Activated CD4-positive, CD25-positive, alpha-beta regulatory T cell treated with anti-CD3 and anti-CD28 coated beads, Interleukin-2, amount 50 U/mL, for 16 hours (primary cell): Measurements from ENCODE around the gene CILP.
"Not testable (repeated sequence)": the region's sequence is repeated elsewhere in the genome, so short reads cannot be mapped to it uniquely, and the experiment has no call there.

Experiments
- DNase-seq: peaks from one replicate; pipeline ENCODE4 v3.0.0-alpha.2; 2020; ENCODE audit warnings: low read depth, low spot score

Gene CILP, protein sequence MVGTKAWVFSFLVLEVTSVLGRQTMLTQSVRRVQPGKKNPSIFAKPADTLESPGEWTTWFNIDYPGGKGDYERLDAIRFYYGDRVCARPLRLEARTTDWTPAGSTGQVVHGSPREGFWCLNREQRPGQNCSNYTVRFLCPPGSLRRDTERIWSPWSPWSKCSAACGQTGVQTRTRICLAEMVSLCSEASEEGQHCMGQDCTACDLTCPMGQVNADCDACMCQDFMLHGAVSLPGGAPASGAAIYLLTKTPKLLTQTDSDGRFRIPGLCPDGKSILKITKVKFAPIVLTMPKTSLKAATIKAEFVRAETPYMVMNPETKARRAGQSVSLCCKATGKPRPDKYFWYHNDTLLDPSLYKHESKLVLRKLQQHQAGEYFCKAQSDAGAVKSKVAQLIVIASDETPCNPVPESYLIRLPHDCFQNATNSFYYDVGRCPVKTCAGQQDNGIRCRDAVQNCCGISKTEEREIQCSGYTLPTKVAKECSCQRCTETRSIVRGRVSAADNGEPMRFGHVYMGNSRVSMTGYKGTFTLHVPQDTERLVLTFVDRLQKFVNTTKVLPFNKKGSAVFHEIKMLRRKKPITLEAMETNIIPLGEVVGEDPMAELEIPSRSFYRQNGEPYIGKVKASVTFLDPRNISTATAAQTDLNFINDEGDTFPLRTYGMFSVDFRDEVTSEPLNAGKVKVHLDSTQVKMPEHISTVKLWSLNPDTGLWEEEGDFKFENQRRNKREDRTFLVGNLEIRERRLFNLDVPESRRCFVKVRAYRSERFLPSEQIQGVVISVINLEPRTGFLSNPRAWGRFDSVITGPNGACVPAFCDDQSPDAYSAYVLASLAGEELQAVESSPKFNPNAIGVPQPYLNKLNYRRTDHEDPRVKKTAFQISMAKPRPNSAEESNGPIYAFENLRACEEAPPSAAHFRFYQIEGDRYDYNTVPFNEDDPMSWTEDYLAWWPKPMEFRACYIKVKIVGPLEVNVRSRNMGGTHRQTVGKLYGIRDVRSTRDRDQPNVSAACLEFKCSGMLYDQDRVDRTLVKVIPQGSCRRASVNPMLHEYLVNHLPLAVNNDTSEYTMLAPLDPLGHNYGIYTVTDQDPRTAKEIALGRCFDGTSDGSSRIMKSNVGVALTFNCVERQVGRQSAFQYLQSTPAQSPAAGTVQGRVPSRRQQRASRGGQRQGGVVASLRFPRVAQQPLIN

DNA sequence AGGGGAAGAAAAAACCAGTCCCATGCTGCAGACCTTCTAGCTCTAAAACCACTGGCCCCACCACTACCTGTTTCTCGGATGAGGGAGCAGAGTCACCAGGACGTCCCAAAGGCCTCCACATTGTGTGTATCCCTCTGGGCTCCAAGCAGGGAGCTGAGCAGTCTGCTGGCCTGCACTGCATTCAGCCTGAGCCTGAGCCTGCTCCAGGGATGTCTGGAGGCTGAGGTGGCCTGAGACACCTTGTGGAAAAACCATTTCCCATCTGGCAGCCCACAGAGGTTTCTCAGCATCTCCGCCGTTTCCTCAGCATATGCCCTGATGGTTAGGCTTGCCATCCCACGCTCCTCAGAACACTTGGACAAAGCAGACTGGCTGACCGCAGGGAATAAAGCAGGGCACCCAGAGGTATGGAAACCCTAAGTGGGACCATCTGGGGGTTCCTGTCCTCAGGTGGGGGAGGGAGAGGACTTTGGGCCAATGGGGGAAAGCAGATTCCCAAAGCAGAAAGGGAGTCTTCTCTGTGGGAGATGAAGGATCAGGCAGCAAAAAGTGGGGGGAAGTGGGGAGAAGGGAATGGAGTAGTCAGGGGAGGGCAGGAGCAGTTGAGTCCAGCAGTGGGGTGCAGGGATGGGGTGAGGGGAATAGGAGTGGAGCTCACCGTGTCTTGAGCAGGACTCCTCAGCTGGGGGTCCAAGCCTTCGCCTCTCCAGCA, at the start of gene CILP:
Gene CILP (minus strand): TSS at position 704 of the 712 bp plus-strand sequence. CDS start 1,718 bp downstream, outside the sequence.
- DNase-seq = no peak

DNA sequence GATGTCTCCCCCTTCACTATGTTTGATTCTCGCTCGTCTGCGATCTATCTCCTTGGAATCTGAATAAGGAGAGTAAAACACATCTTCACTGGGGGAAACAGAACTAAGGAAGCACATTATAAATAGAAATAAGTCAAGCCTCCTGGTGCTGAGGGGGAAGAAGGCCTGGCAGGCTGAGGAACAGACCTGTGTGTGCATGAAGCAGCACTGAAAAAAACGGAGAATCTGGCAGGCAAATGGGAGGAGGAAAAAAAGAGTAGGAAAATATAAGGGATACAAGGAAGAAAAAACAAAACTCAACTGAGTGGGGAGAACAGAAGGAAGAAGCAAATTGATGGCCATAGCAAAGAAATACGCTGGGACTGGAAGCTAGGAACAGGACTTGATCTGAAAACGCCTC, 49.7 kb upstream of the CILP start:
- no peak for DNase-seq

DNA sequence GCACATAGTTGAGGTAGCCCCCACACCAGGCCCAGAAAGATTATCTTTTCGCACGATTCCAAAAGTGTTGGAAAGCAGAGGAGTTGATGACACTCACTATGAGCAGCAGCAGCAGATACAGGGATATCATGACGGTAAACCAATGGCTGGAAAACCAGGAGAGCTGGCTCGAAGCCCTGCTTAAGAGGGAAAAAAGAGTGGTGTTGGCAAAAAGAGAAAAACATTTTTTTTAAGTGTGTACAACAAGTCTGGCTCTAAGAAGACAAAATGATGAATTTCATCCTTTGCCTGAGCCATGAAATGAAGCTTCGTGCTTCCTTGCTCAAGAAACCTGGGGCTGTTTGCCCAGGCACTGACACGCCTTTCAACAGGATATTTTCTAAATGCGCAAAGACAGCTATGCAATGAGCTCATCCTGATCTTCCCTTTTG, 48.1 kb upstream of the CILP start:
- DNase-seq = no peak

DNA sequence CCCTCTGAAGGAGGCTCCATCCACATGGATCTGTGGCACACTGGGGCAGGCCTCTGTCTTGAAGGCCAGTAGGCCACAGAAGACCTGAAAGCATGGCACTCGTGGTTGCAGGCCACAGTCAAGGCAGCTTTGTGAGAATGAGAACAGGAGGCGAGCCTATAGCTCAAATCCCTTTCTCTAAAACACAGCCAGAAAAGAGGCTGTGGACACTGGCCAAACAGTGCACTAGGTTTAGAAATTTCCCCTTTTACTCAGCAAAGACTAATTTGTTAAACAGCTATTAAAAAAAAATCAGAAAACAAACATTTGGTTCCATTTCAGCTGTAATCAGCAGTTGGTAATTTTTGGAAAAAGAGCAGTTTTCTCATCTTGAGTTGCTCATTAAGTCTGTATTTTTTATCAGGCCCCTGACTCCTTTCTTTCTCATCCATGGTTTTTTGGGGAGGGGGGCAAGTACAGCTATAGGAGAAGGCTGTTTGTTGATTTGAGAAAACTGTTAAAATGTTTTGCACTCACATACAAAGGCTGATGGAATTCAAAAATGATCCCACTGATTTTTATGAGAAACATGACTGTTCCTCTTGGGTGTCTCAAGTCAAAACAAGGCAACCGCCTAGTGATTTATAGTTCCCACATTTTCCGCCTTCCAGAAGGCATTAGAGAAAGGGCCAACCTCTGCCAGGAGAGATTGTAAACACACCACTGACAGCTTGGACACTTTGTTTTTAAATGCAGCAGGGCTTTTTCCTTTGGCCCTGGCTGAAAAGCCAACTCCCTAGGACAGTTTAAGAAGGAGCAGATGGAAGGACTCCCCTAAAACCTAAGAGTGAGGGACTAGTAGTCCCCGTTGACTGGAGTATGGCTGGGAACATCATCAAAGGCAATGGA, 47.3 kb upstream of the CILP start:
- DNase-seq = no peak

DNA sequence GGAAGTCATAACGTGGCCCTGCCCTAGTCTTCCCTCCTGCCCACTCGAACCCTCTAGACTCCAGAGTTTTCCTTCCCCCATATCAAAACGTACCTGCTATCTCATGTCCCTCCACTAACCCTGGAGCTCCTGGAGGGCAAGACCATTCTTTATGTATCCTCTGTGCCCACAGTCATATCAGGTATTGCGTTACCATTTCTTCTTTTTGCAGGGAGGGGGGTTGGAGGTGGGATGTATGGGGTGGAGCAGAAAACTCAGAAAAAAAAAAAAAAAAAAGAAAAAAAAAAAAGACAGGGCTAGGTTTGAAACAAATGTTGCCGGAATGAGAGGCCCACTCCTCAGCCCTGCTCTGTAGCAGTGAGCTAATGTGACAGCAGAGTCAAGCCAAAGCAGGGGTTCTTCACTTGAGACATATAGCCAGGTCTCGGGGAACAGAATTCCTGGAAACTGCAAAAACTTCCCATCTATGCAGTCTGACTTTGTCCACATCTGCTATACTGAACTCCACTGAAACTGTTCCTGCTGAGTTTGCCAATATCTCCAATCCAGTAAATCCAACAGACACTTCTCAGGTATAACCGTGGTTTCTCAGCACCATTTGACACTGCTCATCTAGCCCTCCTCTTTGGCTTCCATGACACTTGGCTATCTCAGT, 44.3 kb upstream of the CILP start:
- DNase-seq = no peak

DNA sequence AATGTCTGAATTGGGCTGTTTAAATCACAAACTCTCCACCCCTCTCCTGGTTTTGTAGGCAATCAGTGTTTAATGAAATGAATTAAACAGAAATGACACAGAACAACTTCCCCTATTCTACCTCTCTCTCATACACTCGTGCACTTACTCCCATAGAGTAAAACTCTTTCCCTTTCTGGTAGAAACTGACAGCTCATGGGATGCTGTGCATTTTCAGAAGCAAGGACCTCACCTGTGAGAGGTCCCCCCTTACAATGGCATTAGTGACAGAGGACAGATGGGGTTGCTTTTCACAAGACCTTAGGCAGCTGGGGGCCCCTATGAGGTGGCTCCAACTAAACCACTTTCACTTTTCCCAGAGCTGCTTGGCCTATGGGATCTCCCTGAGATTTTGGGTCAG, 43.5 kb upstream of the CILP start:
- DNase-seq = no peak

DNA sequence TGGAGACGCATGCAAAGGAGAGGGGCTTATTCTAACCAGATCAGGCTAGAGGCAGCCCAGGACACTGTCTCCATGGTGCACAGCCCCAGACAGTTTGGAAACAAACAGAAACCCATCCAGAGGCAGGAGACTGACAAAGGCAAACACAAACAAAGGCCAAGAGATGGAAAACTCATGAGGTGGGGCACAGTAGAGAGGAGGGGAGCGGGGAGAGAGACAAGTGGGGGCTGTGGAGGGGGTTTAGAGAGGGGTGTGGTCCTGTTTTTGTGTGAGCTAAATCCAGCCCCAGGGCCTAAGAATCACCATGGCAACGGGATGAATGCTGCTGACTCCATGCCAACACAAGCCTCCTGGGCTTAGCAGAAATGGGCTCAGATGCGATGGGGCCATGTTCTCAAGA, 43.1 kb upstream of the CILP start:
- DNase-seq = no peak

DNA sequence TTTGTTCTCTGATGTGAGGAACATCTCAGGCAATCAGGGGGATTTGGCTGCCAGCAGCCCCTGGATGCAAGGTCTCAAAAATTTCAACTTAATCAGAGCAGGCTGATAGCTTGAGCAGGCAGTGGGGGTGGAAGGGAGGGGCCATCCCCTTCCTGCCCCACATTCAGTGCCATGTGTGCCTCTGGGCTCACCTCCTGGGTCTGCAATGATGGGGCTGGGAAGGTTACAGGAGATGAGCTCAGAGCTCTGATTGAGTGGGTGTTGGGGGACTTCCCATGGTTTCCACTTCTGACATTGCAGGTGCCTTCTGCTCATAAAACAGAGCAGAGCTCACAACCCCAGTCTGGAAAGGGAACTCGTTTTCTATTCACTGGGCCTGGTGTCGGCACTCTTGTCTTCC, 38.4 kb upstream of the CILP start:
- peak; percentile 2 for DNase-seq

DNA sequence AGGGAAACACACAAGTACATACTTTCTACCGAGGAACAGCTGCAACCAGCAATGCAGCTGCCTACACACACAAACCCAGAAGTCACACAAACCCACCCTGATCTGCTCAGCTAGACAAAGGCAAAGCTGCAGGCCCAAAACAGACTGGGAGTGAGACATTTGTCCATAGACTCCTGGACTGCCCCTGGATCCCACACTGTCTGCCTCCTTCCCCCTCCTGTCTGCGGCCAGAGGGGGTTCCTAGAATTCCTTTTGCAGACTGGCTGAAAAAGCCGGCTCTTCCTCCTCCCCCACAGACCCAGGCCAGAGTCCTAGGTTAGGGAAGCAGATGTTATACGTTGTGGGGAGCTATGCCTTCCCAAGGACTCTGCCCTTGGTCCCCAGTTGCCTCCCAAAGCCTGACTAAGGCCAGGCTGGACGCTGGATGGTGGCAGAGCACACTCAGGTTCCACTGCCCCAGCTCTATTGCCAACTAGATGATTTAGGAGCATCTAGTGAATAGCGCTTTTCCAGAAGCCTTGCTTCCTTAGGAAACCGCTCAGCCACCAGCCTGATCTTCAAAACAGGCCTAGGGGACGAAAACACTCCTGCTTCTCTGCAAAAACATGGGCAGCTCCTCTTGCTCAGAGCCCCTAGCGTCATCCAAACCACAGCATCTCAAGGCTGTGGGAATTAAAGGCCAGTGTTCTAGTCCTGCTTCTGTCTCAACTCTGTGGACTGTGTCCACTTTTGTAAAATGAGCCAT, 37.4 kb upstream of the CILP start:
- no peak for DNase-seq

DNA sequence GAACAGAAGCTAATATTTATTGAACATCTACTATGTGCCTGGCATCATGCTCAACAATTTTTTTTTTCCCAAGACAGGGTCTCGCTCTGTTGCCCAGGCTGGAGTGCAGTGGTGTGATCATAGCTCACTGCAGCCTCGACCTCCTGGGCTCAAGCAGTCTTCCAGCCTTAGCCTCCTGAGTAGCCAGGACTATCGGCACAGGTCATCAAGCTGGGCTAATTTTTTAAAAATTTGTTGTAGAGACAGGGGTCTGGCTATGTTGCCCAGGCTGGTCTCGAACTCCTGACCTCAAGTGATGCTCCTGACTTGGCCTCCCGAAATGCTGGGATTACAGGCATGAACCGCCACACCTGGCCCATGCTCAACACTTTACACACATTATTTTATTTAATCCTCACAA, 35.7 kb upstream of the CILP start:
- DNase-seq = no peak

DNA sequence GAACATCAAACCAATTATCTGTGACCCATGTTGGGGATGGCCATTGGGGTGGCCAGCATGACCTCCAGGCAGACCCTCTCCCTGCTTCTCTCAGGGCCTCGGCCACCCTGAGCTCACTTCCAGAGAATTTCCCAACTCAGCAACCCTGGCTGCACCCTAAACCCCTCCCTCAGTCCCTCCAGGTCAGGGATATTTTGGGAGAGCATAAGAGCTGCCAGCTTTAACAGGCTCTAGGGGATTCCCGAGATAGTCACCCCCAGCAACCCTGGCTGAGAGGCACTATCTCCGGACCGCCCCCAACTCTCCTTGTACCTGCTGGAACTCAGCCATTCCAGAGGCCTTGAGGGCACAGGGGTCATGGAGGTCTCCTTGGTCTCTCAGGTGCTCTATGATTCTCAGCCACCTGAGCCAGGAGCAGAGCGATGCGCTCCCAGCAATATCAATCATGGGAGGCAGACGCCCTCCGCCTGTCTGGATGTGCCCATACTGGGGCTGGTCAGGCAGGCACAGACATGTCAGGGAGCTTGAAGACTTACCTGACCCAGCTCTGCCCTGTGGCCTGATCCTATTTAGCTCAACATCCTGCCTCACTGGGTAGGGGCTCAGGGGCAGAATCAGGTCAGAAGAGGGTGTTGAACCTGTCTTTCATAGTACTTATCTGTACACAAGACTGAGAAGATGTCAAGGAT, 34.9 kb upstream of the CILP start:
- DNase-seq = no peak

DNA sequence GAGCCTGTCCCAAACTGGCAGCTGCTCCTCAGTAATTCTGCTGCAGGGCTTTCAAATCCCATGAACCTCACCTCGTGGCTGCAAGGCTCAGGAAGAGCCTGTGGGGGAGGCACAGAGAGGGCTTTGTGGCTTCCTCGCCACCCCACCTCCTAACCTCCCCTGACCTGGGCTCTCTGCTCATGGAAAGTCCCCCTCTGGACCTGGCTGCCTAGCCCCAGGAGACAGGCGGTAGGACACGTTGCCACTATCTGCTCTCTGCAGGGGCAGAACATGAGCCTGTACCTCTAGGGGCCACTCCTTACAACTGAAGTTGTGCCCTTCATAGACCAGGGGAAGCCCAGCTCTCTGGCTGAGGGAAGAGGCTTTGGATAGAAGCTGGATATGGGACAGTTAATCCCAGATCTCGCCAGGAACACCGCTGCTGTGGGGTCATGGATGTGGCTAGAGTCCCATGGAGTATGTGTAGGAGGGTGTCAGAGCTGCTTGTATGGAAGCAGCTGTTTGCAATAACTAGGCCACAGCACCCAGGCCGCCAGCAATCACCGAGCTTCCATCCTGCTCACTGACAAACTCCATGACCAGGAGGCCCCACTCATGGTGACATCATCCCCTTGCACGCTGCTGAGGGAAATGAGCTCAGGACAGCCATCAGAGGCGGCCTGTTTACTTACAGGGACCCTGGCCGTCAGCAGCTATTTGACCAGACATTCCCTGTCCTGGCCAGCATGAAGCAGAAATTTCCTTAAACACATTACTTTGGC, 34.0 kb upstream of the CILP start:
- DNase-seq = no peak

DNA sequence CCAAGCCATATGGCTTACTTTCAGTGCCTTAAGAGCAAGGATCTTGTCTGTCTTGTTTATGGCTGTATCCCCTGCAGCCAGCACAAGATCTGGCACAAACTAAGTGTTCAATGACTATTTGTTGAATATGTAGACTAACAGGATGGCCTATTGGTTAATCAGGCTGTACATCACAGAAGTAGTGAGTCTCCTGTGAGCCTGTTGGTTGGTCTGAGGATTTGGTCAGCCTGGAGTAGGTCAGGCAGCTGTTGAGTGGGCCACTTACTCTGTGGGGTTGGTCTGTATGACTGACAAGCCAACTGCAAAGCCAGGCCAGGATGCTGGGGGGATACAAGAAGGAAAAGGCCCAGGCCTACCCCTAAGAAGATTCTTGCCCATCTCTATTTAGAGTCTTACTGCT, 33.4 kb upstream of the CILP start:
- no peak for DNase-seq

DNA sequence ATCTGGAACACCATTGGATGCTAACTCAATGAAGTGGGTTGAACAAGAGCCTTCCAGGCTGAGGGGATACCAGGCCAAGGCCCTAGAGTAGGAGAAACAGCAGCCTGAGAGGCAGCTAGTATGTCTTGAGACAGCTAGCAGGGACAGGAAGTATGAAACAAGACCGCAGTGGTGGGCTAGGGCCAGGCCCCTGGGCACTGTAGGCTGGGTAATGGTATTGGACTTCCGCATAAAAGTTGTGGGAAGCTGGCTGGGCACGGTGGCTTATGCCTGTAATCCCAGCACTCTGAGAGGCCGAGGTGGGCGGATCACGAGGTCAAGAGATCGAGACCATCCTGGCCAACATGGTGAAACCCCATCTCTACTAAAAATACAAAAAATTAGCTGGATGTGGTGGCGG, 25.2 kb upstream of the CILP start:
- not testable (repeated sequence) for DNase-seq

DNA sequence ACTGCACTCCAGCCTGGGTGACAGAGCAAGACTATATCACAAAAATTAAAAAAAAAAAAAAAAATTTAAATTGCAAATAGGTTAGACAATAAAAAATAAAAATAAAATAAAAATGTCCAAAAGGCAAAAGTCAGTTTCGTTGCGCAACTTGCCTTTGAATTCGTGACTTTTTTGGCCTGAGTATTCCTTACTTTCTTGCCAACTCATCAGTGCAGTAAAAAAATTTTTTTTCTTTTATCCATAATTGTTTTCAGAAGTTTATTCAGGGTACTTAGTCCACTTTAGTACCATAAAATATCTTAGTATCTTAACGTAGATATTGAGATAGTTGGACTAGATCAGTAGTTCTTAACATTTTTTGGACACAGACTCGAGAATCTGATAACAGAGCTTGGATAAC, 22.4 kb upstream of the CILP start:
- no peak for DNase-seq

DNA sequence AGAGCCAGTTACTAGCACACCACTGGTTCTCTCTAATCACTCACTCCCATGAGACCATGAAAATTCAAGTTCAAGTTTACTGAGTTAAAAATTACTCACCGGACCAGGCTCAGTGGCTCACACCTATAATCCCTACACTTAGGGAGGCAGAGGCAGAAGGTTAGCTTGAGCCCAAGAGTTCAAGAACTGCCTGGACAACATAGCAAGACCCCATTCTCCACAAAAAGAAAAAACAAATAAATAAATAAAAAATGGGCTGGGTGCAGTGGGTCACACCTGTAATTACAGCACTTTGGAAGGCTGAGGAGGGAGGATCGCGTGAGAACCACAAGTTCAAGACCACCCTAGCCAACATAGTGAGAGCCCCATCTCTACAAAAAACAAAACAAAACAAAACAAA, 21.2 kb upstream of the CILP start:
- no peak for DNase-seq

DNA sequence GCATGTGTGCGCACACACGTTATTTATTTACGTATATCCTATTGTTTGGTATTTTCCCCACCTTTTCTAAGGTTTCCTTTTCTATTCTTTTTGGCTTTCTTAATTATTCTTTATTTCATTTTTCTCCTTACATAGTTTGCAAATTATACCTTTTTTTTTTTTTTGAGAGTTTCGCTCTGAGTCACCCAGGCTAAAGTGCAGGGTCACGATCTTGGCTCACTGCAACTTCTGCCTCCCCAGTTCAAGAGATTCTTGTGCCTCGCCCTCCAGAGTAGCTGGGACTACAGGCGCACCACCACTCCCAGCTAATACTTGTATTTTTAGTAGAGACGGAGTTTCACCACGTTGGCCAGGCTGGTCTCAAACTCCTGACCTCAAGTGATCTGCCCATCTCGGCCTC, 20.0 kb upstream of the CILP start:
- DNase-seq = no peak

DNA sequence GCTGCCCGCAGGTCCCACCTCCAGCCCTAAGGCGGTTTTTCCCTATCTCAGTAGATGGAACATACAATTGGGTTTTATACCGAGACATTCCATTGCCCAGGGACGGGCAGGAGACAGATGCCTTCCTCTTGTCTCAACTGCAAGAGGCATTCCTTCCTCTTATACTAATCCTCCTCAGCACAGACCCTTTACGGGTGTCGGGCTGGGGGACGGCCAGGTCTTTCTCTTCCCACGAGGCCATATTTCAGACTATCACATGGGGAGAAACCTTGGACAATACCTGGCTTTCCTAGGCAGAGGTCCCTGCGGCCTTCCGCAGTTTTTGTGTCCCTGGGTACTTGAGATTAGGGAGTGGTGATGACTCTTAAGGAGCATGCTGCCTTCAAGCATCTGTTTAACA, 15.6 kb upstream of the CILP start:
- not testable (repeated sequence) for DNase-seq
